NCI-H526 treated with DMSO at 0.1 percent for 48 hours (cell line): ENCODE data around the gene PCDH1.
A peak's percentile ranks its signal among the peaks of the same experiment; 100 is the strongest.

Experiments used
- DNase-seq: peaks from one replicate; lab custom pipeline; 2025; lab: John Stamatoyannopoulos, UW

PCDH1 gene

DNA sequence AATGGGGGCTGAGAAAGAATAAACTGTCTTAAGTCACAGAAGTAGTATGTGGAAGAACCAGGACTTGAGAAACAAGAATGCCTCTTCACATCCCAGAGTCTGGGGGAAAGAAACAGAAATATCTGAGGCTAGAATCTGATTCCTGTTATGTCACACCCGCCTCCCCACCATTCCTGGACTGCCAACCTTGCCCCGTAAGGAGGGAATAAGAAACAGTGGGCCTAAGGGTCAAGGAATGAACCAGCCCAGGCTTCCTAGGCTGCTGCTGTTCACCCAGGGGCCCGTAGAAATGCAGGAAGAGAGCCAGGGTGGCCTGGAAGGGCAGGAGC lies 4.3 kb downstream of the PCDH1 start:
- no peak for DNase-seq

DNA sequence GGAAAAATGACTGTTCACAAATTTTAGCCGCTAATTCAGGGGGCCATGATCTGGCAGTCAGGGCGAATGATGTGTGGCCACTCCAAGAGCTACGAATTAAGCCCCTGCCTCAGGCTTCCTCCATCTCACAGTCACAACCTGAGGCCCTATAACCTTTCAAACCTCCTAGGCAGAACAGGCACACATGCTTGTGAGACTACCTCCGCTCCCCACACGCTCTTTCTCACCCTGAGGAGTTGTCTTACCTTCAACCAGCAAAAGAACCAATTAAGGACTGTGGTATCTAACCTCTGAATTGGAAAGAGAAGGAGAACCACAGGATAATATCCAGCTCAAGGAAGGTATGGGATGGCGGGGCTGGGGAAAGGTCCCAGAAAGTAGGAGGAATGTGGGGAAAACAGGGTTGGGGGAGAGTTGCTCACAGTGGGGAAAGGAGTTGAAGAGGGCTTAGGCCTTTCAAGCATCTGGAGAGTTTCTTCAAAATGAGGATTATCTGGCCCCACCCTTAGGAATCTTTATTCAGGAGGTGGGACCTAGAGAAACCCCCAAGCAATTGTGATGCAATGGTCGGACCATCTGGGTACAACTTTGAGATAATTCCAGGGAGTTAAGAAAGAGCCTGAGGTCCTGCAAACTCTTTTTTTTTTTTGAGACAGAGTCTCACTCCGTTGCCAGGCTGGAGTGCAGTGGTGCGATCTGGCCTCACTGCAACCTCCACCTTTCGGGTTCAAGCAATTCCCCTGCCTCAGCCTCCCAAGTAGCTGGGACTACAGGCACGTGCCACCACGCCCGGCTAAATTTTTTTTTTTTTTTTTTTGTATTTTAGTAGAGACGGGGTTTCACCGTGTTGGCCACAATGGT lies 5.5 kb downstream of the PCDH1 start:
- no peak for DNase-seq

DNA sequence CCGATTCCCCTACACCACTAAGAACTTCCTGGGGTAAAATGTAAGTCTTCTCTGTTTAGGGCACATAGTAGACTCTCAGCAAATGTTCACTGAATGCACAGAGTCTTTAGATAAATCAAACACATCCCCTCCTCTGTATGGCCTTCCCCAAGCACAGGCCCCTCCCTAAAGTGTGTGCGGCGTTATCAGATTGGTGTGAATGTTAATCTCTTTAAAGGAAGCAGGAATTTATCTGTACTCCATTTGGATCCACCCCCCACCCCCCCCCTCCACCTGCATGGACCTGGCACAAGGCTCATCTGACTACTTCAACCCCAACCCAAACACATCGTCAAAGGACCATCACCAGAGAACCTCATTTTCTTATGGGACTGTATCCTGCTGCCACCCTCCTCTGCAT lies 6.3 kb downstream of the PCDH1 start:
- DNase-seq: no peak

DNA sequence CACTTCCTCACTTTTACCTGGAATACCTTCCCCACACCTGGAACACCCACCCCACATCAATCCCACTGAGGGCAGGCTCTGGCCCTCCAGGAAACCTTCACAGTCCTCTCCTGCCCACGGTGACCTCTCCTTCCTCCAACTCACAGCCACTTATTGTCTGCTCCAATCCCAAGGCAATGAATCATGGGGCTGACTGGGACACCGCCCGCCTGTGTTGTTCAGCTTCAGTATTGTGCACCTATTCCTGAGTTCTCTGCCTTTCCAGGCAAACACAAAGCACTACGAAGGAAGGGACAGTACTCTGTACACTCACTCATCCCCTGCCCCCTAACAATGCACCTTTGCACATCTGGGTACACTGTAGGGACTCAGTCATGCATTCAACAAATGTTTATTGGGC lies 7.3 kb downstream of the PCDH1 start:
- no peak for DNase-seq

DNA sequence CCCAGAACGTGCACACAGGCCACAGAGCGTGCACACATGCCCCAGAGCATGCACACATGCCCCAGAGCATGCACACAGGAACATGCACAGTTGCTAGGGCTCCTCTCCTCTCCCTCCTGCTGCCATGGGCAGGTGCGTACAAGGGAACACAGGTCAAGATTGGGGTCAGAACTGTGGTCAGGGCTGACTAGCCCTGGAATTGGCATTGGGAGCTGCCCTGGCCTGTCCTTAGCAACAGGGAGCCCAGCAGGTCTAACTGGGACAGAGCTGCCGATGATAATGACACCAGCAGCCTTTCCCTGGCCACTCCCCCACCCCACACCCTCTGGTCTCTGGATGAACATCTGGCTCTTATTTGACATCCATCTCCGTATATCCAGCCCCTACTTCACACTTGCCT lies 8.0 kb downstream of the PCDH1 start:
- DNase-seq: no peak

DNA sequence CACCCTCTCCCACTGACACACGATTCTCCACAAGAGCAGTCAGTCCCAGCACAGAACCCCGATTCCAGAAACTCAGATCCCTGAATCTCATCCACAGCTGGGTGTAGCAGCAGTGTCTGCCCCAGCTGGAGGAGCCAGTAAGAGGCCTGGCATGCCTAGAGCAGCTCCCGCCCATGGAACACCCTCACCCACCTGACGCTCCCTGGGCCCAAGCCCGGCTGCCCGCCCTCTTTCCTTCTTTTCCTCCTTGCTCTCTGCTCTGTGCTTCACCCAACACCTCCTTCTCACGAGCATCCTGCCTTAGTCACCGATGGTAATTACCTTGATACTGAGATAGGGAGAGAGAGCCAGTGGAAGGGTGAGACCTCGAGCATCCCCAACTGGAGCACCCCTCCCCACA lies 8.7 kb downstream of the PCDH1 start:
- DNase-seq: no peak

DNA sequence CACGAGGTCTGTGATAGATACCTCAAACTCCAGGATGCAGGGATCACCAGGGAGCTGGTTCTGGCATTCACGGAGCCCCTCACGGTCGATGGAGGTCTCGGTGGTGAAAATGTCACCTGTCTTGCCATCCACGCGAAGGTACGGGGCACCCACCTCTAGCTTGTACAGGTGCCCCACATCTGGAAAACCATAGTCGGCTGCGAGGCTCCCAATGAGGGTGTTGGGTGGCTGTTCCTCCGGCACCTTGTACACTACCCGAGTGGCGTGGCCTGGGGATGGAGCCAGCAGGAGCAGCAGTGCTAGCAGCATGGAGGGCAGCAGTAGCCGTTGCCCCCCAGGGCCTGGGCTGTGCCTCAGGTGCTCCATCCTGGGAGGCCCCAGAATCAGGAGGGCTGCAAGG lies 9.2 kb downstream of the PCDH1 start:
- DNase-seq: no peak

DNA sequence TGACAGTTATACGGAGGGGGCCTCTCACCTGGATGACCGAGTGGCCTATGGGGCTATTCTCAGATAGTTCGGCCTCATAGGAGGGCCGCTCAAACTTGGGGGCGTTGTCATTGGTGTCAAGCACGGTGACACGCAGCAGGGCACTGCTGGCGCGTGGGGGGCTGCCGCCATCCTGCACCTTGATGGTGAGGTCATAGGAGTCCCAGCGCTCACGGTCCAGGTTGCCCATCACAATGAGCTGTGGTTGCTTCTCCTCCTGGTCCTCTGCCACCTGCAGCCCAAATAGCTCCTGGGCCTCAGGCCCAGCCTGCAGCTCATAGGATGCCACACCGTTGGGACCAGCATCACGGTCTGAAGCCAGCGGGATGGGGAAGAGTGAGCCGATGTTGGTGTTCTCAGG lies 9.7 kb downstream of the PCDH1 start:
- no peak for DNase-seq

DNA sequence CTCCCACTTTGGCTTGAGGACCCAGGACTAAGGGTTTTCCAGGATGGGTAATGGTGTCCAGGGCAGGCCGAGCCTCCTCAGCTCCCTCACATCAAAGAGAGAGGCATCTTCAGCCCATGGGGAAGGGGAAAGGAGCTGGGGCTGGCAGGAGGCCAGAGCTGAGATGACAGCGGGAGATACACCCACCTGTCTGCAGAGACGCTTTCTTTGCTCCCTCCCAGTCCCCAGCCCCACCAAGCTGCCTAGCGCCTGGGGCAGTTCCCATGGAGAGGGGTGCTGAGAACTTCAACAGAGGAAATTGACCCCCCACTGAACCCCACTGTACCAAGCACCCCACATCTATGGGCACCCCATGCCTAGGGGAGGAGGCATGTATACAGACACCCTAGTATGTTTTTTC lies 10.6 kb downstream of the PCDH1 start:
- no peak for DNase-seq

DNA sequence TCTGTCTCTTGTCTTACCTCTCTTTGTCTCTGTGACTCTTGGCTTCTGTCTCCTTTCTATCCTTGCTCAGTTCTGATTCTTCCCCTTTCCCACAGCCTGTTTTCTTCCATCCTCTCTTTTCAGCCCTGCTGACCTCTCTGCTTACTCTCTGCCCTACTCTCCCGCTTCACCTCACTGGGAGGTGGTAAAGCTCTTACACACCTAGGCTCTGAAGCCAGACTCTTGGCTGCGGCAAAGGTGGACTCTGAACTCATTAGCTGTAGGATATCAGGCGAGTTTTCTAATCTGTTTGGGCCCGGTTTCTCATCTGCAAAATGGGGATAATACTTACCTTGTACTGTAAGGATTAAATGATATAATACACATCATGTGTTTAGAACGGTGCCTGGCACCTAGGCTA lies 11.1 kb downstream of the PCDH1 start:
- no peak for DNase-seq

DNA sequence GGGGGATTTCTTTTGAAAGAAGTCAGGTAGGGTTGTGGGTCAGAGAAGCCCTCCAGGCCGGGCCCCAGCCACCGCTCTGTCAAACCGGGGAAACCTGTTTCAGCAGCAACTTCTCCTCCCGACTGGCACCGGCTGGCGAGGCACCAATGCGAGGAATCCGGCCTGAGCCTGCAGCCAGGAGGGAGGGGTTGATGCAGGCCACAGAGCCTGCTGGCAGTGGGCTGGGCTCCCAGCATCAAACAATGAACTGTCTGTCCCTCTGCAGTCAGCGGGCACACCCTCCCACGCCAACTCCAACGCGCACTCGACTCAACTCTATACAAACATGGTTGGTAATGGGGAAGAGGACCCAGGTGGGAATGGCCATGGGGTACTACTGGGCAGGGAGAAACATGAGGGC lies 12.1 kb downstream of the PCDH1 start:
- DNase-seq: peak; percentile 89

DNA sequence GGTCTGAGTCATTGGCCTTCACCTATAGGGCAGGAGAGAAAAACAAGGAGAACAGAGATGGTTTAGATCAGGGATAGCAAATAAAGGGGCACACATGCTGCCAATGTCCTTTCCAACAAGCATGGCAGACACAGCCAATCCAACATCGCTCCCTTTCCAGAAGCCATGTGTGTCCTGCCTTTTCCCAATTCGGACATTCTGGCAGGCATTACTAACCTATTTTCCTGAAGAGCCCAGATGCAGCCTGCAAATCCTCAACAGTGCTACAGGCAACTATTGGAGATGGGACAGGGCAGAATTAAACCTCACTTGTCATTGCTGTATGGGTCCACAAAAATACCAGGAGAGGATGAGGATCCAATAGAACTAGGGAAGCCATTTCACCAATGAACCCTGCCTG lies 12.8 kb downstream of the PCDH1 start:
- no peak for DNase-seq

DNA sequence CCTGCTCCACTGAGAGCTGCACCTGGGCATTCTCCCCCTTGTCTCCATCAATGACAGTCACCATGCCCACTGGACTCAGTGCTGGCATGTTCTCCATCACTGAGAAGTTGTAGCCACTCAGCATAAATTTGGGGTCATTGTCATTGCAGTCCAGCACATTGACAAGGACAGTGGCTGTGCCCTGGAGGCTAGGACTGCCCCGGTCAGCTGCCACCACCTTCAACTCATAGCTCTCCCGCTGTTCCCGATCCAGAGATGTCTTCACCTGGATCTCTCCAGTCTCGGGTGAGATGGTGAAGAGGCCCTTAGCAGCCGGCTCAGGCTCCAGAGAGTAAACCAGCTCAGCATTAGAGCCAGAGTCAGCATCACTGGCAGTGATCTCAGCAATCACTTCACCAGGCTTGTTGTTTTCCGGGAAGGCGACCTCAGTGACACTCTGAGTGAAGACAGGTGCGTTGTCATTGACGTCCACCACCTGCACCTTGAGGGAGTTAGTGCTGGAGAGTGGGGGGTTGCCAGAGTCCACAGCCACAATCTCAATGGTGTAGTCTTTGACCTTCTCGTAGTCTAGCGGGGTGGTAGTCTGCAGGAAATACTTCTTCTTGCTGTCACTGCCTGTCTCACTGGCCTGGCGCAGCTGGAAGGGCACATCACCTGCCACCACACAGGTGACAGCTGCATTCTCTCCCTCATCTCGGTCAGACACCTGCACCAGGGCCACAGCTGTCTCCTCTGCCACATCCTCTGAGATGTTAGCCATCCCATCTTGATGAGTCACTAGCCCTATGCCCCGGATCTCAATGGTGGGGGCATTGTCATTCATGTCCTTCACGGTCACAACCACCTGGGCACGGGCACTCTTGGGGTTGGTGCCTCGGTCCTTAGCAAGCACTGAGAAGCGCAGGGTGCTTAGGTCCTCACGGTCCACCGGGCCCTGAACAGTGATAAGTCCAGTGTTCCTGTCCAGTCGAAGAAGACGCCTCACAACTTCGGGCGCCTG lies 13.5 kb downstream of the PCDH1 start:
- no peak for DNase-seq

DNA sequence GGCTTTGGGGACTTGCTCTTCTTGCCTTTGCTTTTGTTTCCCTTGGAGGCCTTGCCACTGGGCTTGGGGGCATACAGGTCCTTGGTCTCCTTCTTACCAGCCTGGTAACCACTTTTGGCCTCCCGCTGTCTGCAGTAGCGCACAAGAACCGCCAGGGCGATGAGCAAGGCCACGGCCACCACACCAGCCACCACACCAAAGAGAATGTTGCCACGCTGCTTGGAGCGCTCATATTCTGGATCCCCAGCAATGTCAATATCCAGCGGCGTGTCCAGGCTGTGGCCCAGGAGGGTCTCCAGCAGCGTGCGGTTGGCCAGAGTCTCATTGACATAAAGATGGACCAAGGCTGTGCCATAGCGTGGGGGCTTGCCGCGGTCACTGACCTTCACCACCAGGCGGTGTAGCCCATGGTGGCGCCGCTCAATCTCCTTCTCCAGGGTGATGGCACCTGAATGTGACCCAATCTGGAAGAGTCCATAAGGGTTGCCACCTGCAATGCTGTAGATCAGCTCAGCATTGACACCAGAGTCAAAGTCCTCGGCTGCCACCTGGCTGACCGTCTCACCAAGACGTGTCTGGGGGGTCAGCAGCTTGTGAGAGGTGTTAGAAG lies 14.5 kb downstream of the PCDH1 start:
- no peak for DNase-seq

DNA sequence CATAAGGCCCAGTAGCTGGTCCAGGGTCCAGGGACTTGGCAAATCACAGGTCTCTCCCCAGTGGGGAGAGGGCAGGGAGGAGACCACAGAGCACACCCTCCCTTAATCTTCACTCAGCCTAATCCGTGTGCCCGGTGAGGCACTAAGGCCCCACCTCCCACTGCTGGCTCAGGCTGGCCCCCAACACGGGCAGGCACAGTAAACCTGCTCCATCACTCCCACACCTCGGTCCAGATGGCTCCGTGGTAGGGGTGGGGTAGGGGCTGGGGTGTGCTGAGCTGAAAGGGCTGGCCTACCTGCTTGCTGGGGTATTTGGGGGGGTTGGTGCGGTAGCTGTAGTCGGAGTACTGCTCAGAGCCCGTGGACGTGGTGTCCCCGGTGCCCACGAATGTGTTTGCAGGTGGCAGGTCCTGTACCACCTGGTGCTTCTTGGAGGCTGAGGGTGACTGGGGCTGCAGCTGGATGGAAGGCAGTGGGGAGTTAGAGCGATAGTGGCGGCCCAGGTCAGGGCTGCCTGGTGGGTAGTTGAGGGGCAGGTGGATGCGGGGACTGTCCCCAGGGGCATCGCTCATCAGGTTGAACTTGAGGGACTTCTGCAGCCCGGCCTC lies 15.2 kb downstream of the PCDH1 start:
- DNase-seq: no peak

DNA sequence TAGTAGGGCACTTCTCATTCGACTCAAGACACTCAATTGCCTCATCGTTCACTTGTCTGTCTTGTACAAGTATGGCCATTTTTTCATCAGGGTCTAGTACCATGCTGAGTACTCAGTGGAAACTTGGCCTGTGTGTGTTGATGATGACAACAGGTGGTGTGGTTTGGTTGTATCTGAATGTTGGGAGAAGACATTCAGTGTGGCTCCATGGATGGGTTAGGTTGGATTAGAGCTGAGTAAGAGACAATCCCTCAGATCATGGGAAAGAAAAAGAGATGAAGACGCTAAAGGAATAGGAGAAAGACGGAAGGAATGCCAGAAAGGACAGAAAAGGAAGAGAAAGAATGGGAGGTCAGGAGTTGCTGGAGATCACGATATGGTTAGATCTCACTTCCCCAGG lies 17.0 kb downstream of the PCDH1 start:
- DNase-seq: no peak

DNA sequence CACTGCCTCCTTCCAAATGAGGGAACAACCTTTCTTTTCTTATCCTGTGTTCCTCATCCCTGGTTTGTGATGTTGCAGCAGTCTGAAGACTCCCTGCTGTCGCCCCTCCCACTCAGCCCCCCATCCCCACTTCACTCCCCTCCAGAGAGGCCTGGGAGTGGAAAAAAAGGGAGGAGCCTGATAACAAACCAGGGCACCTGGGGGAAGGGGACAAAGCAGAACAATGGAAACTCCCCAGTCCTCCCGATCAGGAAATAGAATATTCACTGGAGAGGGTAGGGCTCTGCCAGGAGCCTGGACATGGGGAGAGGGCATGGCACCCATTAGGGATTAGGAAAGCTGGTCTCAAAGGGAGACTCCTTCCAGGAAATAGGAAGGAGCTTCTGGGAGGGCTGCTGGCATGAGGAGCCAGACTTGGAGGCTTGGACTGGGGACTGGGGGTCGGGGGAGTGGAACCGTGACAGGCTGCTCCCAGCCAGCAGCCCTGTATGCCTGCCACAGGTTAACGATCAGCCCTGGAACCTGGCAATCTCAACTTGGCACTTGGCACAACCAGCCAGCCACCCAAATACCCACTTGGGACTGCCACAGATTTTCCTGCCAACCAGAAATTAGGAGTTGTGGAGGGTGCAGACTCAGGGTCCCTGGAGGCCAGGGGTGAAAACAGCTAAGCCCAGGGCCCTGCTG lies 20.0 kb downstream of the PCDH1 start:
- no peak for DNase-seq

DNA sequence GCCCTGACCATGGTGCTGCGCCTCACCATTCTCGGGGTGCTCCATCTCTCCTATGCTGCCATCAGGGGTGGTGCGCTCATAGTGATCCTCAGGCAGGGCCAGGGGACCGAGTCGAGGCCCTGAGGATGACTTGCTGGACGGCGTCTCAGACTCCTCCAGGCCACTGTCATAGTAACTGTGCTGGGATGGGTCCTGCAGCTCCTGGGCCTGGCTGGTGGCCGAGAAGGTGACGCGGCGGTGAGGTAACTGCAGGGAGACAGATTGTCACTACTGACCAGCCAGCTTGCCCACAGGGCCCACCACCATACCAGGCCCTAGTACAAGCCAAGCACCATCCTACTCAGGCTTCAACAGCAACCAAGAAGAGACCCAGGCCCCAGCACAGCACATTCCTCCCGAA lies 21.0 kb downstream of the PCDH1 start:
- no peak for DNase-seq

DNA sequence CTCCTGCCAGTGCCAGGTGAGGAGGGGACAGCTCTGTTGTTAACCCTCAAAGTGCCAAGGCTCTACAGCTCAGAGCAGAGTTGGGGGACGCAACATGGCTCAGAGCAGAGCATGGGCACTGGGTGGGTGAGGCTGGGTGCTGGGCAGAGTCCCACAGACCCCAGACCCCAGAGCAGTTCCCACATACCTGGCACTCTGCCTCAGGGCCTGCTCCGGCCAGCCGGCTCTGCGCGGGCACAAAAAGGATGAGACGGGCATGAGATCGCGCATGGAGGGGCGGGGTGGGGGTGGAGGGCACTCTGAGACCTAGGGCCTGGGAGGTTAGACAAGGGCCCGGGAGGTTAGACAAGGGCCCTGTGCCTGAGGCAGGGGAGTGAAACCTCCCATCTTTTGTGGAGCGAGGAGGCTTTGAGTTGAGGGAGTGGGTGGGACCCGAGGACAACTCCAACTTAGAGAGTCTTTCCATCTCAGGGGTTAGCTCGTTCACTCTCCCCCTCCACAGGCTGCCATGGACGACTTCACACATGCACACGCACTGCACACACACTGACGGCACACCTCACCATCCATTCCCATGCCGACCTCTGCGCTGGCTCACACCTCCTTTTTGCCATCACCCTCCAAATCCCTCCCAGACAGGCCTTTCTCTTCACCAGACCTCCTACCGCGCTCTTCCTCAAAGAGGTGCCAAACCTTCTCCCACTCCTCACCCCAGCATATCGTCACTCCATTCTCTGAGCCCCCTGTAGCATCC lies 22.0 kb downstream of the PCDH1 start:
- no peak for DNase-seq

DNA sequence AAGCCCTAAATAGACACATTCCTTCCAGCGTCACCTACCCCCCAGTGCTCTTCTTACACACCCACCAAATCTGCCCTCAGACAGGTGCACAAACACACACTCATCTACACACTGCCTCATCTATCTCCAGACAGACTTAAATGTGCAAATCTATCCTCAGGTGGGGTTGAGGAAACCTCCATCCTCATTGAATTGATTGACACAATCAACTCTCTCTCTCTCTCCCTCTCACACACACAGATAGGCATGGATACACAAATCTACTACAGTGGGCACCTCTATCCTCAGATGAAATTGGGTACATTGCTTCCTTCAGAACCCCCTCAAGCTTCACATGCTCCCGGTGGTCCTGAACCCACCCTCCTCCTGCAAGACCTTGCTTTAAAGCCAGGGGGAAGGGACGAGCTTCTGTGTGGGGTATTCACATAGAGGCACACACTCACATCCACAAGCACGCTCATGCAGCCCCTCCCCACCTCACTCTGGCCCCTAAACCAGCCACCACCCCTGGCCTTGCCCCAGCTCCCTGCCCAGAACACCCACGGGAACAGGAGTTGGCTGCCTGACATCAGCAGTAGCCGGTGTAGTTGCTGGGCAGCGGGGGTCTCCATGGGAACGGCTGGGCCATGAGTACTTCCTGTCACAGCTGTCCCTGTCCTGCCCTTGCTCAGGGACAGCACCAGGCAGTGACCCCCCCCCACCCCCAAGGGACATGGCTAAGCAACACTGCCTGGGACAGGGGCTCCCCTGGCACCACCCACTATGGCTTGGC lies 22.8 kb downstream of the PCDH1 start:
- no peak for DNase-seq
